Kidney epithelial cell (primary cell): ENCODE results near the gene ARFGAP2. TPM values are rescaled to one million over a fixed set of nuclear protein-coding genes. Genes with fewer than 3 reads are reported as not detected.

ENCODE experiments used
- DNase-seq: peaks from one replicate; pipeline ENCODE4 v3.0.0-alpha.2; 2010; ENCODE audit warnings: low read depth
- H3K27me3 ChIP-seq: 2 replicates; pipeline ENCODE4 v1.6.0; 2011; ENCODE audit warnings: low read length; ENCODE audit not compliant: control insufficient read depth, insufficient read depth
- H3K36me3 ChIP-seq: 2 replicates; pipeline ENCODE4 v1.5.1; 2011; ENCODE audit warnings: low read length; ENCODE audit not compliant: control insufficient read depth, insufficient read depth
- H3K4me3 ChIP-seq: 2 replicates; pipeline ENCODE4 v1.5.1; 2011; ENCODE audit warnings: low read depth, mild to moderate bottlenecking, control low read depth, low read length
- CTCF ChIP-seq: IDR thresholded peaks from 2 replicates; pipeline ENCODE4 v1.5.1; 2011; ENCODE audit warnings: mild to moderate bottlenecking, moderate library complexity, low read length, control low read depth, inconsistent platforms; ENCODE audit not compliant: insufficient read depth, poor library complexity, severe bottlenecking
- total RNA-seq: library from RNA; depleted of rRNA; stranded (reverse); fragments of >200 nt; gene quantifications from 2 replicates; pipeline ENCODE4 v1.2.3, GENCODE V29; 2015

The ARFGAP2 gene
- total RNA-seq, 1 donor from 2014 or later = 95.7 TPM

GRCh38 chr11:47166368-47166767 lies 10.3 kb downstream of the ARFGAP2 start:
- peaks cover 5% of the 10 kb centered on the region for H3K36me3 ChIP-seq

GRCh38 chr11:47165253-47165840 lies 11.3 kb downstream of the ARFGAP2 start:
- TF ChIP-seq CTCF = no peak
- H3K4me3 ChIP-seq = no peak overlapping the region

More at GRCh38 chr11:47166368-47166767, 10.3 kb downstream of the ARFGAP2 start:
- Histone ChIP-seq H3K4me3 (no peak overlapping the region), H3K27me3 (no peaks in the 10 kb centered on the region)
- no peak for TF ChIP-seq CTCF
- no peak for DNase-seq

DNA sequence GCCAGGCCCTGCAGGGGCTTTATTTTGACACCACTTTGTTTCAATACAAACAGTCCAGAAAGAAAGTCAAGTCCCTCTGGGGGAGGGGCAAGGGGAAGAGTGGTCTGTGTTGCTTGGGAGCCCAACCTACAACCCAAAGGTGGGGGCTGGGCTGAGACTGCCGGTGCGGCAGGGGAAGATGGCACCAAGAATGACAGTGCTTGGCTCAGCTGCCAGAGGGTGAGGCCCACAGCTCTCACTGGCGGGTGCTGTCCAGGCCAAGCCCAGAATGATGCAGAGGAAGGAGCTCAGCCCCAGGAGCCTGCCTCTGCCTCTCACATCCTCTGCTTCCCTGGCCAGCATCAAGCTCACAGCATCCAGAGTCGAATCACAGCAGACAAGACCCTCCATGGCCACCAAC lies 12.4 kb downstream of the ARFGAP2 start:
- no peak for TF ChIP-seq CTCF
- DNase-seq = no peak
- Histone ChIP-seq H3K4me3 (no peak overlapping the region), H3K27me3 (no peaks in the 10 kb centered on the region), H3K36me3 (peaks cover 5% of the 10 kb centered on the region)

More at GRCh38 chr11:47165253-47165840, 11.3 kb downstream of the ARFGAP2 start:
- DNase-seq = no peak
- H3K36me3 ChIP-seq = peaks cover 5% of the 10 kb centered on the region
- no peaks in the 10 kb centered on the region for H3K27me3 ChIP-seq

GRCh38 chr11:47163898-47164297 lies 12.8 kb downstream of the ARFGAP2 start:
- Histone ChIP-seq H3K4me3 (no peak overlapping the region), H3K27me3 (no peaks in the 10 kb centered on the region), H3K36me3 (peaks cover 4% of the 10 kb centered on the region)
- DNase-seq = no peak
- TF ChIP-seq CTCF = no peak

- no peak for DNase-seq
- no peak overlapping the region for H3K4me3 ChIP-seq
- no peaks in the 10 kb centered on the region for H3K27me3 ChIP-seq
- H3K36me3 ChIP-seq = peaks cover 4% of the 10 kb centered on the region
- TF ChIP-seq CTCF = no peak
Measured at GRCh38 chr11:47163193-47163592, 13.5 kb downstream of the ARFGAP2 start.

DNA sequence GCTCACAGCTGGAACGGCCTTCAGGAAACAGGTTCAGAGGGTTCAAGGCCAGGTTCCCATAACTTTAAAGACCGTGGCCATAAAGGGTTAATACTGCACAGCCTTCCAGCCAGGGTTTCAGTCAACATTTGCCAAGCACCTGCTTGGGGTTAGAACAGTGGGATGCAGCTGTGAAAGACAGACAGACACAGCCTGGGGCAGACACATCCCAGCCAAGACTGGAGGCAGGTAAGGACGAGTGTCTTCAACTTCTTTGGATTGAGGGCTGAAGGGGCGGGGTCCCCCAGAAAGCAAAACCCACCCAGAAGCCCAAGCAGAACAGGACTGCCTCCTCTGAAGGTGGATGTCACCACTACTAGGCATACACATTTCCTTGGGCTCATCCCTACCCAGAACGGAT lies 14.3 kb downstream of the ARFGAP2 start:
- Histone ChIP-seq H3K36me3 (no peaks in the 10 kb centered on the region), H3K27me3 (no peaks in the 10 kb centered on the region), H3K4me3 (no peak overlapping the region)
- no peak for DNase-seq
- TF ChIP-seq CTCF = no peak
